HepG2 (cell line): ENCODE data around the gene COX6B1. TPM values are rescaled to one million over a fixed set of nuclear protein-coding genes. Genes with fewer than 3 reads are reported as not detected.
A peak's percentile ranks its signal among the peaks of the same experiment; 100 is the strongest.

Experiments used
- ATF7-NPFF ChIP-seq: sonication (generic); formaldehyde crosslinking; IDR thresholded peaks from 2 replicates; pipeline ENCODE4 v1.8.1; 2023; ENCODE audit warnings: mild to moderate bottlenecking, low read depth, missing genetic modification reagents, moderate library complexity
- BRCA1 ChIP-seq: sonication (generic); formaldehyde crosslinking; IDR thresholded peaks from 2 replicates; pipeline ENCODE4 v1.4.0; 2020; ENCODE audit warnings: missing genetic modification reagents
- DNMT1 ChIP-seq: sonication (generic); formaldehyde crosslinking; IDR thresholded peaks from 2 replicates; pipeline ENCODE4 v1.5.1; 2020; ENCODE audit warnings: mild to moderate bottlenecking, missing genetic modification reagents
- HCFC1 ChIP-seq: fragments of 150-350 bp; IDR thresholded peaks from 2 replicates; pipeline ENCODE4 v1.6.1; 2014; ENCODE audit warnings: low read depth, low read length
- HOXA5 ChIP-seq: sonication (generic); formaldehyde crosslinking; IDR thresholded peaks from 2 replicates; pipeline ENCODE4 v1.4.0; 2020; ENCODE audit warnings: missing genetic modification reagents
- NAIF1 ChIP-seq: sonication (generic); formaldehyde crosslinking; IDR thresholded peaks from 2 replicates; pipeline ENCODE4 v1.5.0; 2020; ENCODE audit warnings: mild to moderate bottlenecking, missing genetic modification reagents, borderline replicate concordance
- PHF8 ChIP-seq: sonication (generic); formaldehyde crosslinking; IDR thresholded peaks from 2 replicates; pipeline ENCODE4 v1.5.0; 2020; ENCODE audit warnings: missing genetic modification reagents
- RBFOX2 ChIP-seq: fragments of 200-400 bp; formaldehyde crosslinking; IDR thresholded peaks from 2 replicates; pipeline ENCODE4 v1.6.1; 2017; ENCODE audit warnings: low read depth, mild to moderate bottlenecking, low read length
- SNRNP70 ChIP-seq: fragments of 200-400 bp; formaldehyde crosslinking; IDR thresholded peaks from 2 replicates; pipeline ENCODE4 v1.6.1; 2017; ENCODE audit warnings: mild to moderate bottlenecking, low read depth, low read length, moderate library complexity
- SP1 ChIP-seq, 2 experiments: fragments of 450-650 bp in 1 of 2; sonication (generic) in 1 of 2; formaldehyde crosslinking in 1 of 2; IDR thresholded peaks; 2 replicates each; pipeline versions ENCODE4 v1.4.0 to v1.6.1; 2016 to 2020; ENCODE audit warnings: missing genetic modification reagents in 1 of 2
- SYNCRIP ChIP-seq: fragments of 200-400 bp; formaldehyde crosslinking; IDR thresholded peaks from 2 replicates; pipeline ENCODE4 v1.6.1; 2018; ENCODE audit warnings: mild to moderate bottlenecking, low read depth, low read length; ENCODE audit not compliant: insufficient read depth
- TARDBP ChIP-seq: sonication (generic); formaldehyde crosslinking; IDR thresholded peaks from 2 replicates; pipeline ENCODE4 v1.8.0; 2022; ENCODE audit warnings: mild to moderate bottlenecking, missing genetic modification reagents
- TGIF2 ChIP-seq: IDR thresholded peaks from 2 replicates; pipeline ENCODE4 v1.6.1; 2016; ENCODE audit warnings: control low read depth, missing compliant biosample characterization
- TP53 ChIP-seq: sonication (generic); formaldehyde crosslinking; conservative IDR thresholded peaks from 2 replicates; pipeline ENCODE4 v1.4.0; 2020; ENCODE audit warnings: missing genetic modification reagents
- YY1 ChIP-seq: IDR thresholded peaks from 2 replicates; pipeline ENCODE4 v1.6.1; 2011; ENCODE audit warnings: low read length, low read depth, moderate library complexity, mild to moderate bottlenecking; ENCODE audit not compliant: insufficient read depth, insufficient replicate concordance
- ZBTB7A ChIP-seq: sonication (generic); formaldehyde crosslinking; IDR thresholded peaks from 2 replicates; pipeline ENCODE4 v1.8.0; 2022; ENCODE audit warnings: mild to moderate bottlenecking, missing genetic modification reagents
- ZFY ChIP-seq: sonication (generic); formaldehyde crosslinking; IDR thresholded peaks from 2 replicates; pipeline ENCODE4 v1.4.0; 2020; ENCODE audit warnings: missing genetic modification reagents
- ZMAT3 ChIP-seq: sonication (generic); formaldehyde crosslinking; conservative IDR thresholded peaks from 2 replicates; pipeline ENCODE4 v1.7.0; 2021; ENCODE audit warnings: missing genetic modification reagents
- ZNF232 ChIP-seq: sonication (generic); formaldehyde crosslinking; IDR thresholded peaks from 2 replicates; pipeline ENCODE4 v1.4.0; 2020; ENCODE audit warnings: missing genetic modification reagents, borderline replicate concordance
- ZNF317 ChIP-seq: sonication (generic); formaldehyde crosslinking; IDR thresholded peaks from 2 replicates; pipeline ENCODE4 v1.5.0; 2020; ENCODE audit warnings: mild to moderate bottlenecking, missing genetic modification reagents
- ZNF652 ChIP-seq: IDR thresholded peaks from 2 replicates; pipeline ENCODE4 v1.6.1; 2016; ENCODE audit warnings: low read depth, borderline replicate concordance
- ZNF878 ChIP-seq: sonication (generic); formaldehyde crosslinking; IDR thresholded peaks from 2 replicates; pipeline ENCODE4 v1.8.1; 2023; ENCODE audit warnings: mild to moderate bottlenecking, missing genetic modification reagents, moderate library complexity
- polyA plus RNA-seq, 8 experiments: library from polyadenylated mRNA; depleted of rRNA in 3 of 8; stranded (reverse) in 7 of 8; unstranded in 1 of 8; fragments of >200 nt; fragmentation: Illumina TruSeq in 4 of 8; extraction: Trizol in 4 of 8; gene quantifications; 2 replicates each; pipeline versions ENCODE4 v1.2.1 to v1.2.3, GENCODE V29; 2011 to 2016; ENCODE audit warnings: low read depth in 4 of 8, missing spikeins in 1 of 8, mixed read lengths in 1 of 8; ENCODE audit not compliant: insufficient read depth in 1 of 8
- total RNA-seq, 5 experiments: library from RNA; depleted of rRNA; stranded (reverse); fragments of >200 nt; fragmentation: Illumina TruSeq; extraction: Trizol; gene quantifications; 2 replicates each; pipeline ENCODE4 v1.2.3, GENCODE V29; 2016; ENCODE audit warnings: low read depth in 1 of 5
- TF ChIP-seq, protein P1 (sequence below): sonication (generic); formaldehyde crosslinking; IDR thresholded peaks from 2 replicates; pipeline ENCODE4 v1.8.1; 2023; ENCODE audit warnings: mild to moderate bottlenecking, inconsistent platforms, moderate library complexity, missing genetic modification reagents, borderline replicate concordance
- TF ChIP-seq, protein P2 (sequence below): sonication (generic); formaldehyde crosslinking; IDR thresholded peaks from 2 replicates; pipeline ENCODE4 v1.8.0; 2022; ENCODE audit warnings: mild to moderate bottlenecking, missing genetic modification reagents, moderate library complexity
- TF ChIP-seq, protein P3 (sequence below): IDR thresholded peaks from 2 replicates; pipeline ENCODE4 v1.6.1; 2018; ENCODE audit warnings: missing genetic modification reagents, mild to moderate bottlenecking, missing compliant biosample characterization
- TF ChIP-seq, protein P4 (sequence below): IDR thresholded peaks from 2 replicates; pipeline ENCODE4 v1.6.1; 2016

The COX6B1 gene
- total and polyA plus RNA-seq, 2 of the 13 experiments (the other 11 are each of a cell fraction or from before 2014, with no cell fraction given): 481 to 487 TPM

DNA sequence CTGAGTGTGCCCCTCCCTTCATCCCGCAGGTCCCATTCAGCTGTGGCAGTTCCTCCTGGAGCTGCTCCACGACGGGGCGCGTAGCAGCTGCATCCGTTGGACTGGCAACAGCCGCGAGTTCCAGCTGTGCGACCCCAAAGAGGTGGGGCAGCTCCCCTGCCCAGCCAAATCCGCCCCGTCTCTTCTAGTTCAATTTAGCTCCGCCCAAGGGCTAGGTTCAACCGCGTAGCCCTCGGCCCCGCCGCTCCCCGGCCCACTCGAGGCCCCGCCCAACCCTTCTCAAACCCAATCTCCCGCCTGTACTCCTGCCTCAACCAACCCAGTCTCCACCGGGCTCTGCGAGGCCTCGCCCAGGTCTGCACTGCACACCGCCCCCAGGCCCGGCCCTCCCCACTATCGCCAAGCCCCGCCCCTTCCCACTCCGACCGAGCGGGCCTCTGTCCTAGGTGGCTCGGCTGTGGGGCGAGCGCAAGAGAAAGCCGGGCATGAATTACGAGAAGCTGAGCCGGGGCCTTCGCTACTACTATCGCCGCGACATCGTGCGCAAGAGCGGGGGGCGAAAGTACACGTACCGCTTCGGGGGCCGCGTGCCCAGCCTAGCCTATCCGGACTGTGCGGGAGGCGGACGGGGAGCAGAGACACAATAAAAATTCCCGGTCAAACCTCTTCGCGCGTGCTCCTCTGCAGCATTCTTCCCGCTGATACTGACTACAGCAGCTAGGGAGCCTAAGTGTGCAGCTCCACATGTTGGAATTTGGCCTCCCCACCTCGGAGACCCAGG, 3.7 kb upstream of the COX6B1 start (continued):
- TF ChIP-seq TARDBP (CRISPR knock-in tag) (no peak), TGIF2 (CRISPR knock-in tag) (0 out of 2 replicates have a peak, but pooled peaks have one; percentile 18), ZNF317 (peak; percentile 70; the same call in 1 of the 2 replicates), BRCA1 (CRISPR knock-in tag) (no peak), HCFC1 (no peak), ATF7-NPFF (0 out of 2 replicates have a peak, but pooled peaks have one; percentile 64), SYNCRIP (no peak), ZNF232 (CRISPR knock-in tag) (no peak), ZBTB7A (CRISPR knock-in tag) (no peak), ZNF878 (CRISPR knock-in tag) (0 out of 2 replicates have a peak, but pooled peaks have one; percentile 38), ZFY (peak; percentile 72), DNMT1 (CRISPR knock-in tag) (0 out of 2 replicates have a peak, but pooled peaks have one; percentile 21), YY1 (peak; percentile 20), ZMAT3 (CRISPR knock-in tag) (0 out of 2 replicates have a peak, but pooled peaks have one; percentile 15), ZNF652 (no peak), RBFOX2 (peak; percentile 48), PHF8 (CRISPR knock-in tag) (peak; percentile 58), NAIF1 (CRISPR knock-in tag) (0 out of 2 replicates have a peak, but pooled peaks have one; percentile 58), TP53 (no peak), SNRNP70 (no peak), HOXA5 (CRISPR knock-in tag) (peak; percentile 35; the same call in 1 of the 2 replicates), SP1 (IDR thresholded peaks at IDR 0.05) (no peak), SP1 (CRISPR knock-in tag; IDR thresholded peaks at IDR 0.05) (peak; percentile 48; the same call in 1 of the 2 replicates)
- TF ChIP-seq, protein P1, sequence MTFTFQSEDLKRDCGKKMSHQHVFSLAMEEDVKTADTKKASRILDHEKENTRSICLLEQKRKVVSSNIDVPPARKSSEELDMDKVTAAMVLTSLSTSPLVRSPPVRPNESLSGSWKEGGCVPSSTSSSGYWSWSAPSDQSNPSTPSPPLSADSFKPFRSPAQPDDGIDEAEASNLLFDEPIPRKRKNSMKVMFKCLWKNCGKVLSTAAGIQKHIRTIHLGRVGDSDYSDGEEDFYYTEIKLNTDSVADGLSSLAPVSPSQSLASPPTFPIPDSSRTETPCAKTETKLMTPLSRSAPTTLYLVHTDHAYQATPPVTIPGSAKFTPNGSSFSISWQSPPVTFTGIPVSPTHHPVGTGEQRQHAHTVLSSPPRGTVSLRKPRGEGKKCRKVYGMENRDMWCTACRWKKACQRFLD: no peak
- TF ChIP-seq, protein P2, sequence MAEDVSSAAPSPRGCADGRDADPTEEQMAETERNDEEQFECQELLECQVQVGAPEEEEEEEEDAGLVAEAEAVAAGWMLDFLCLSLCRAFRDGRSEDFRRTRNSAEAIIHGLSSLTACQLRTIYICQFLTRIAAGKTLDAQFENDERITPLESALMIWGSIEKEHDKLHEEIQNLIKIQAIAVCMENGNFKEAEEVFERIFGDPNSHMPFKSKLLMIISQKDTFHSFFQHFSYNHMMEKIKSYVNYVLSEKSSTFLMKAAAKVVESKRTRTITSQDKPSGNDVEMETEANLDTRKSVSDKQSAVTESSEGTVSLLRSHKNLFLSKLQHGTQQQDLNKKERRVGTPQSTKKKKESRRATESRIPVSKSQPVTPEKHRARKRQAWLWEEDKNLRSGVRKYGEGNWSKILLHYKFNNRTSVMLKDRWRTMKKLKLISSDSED (CRISPR knock-in tag): no peak
- TF ChIP-seq, protein P3, sequence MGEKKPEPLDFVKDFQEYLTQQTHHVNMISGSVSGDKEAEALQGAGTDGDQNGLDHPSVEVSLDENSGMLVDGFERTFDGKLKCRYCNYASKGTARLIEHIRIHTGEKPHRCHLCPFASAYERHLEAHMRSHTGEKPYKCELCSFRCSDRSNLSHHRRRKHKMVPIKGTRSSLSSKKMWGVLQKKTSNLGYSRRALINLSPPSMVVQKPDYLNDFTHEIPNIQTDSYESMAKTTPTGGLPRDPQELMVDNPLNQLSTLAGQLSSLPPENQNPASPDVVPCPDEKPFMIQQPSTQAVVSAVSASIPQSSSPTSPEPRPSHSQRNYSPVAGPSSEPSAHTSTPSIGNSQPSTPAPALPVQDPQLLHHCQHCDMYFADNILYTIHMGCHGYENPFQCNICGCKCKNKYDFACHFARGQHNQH (CRISPR knock-in tag): peak; percentile 25; the same call in 1 of the 2 replicates
- TF ChIP-seq, protein P4, sequence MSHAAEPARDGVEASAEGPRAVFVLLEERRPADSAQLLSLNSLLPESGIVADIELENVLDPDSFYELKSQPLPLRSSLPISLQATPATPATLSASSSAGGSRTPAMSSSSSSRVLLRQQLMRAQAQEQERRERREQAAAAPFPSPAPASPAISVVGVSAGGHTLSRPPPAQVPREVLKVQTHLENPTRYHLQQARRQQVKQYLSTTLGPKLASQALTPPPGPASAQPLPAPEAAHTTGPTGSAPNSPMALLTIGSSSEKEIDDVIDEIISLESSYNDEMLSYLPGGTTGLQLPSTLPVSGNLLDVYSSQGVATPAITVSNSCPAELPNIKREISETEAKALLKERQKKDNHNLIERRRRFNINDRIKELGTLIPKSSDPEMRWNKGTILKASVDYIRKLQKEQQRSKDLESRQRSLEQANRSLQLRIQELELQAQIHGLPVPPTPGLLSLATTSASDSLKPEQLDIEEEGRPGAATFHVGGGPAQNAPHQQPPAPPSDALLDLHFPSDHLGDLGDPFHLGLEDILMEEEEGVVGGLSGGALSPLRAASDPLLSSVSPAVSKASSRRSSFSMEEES (CRISPR knock-in tag): peak; percentile 17; the same call in 1 of the 2 replicates
